ENCODE results near the gene NOL6. TPM values are rescaled to one million over a fixed set of nuclear protein-coding genes. Genes with fewer than 3 reads are reported as not detected.

NOL6 gene
- total RNA-seq, 1 experiment from 2014 or later, result 36.4 TPM

GRCh38 chr9:33431420-33431819, 42.3 kb downstream of the NOL6 start (continued):
- no peak for TF ChIP-seq ZFX (IDR thresholded peaks at IDR 0.05)
- no peak for TF ChIP-seq RAD21 (IDR thresholded peaks at IDR 0.05; ENCODE audit: low read depth)

- TF ChIP-seq POLR2A (IDR thresholded peaks at IDR 0.05; ENCODE audit: borderline replicate concordance, extremely low read depth, insufficient read depth, insufficient read length), result no peak
- no peak for TF ChIP-seq RAD21 (IDR thresholded peaks at IDR 0.05; ENCODE audit: low read depth)
- no peak for TF ChIP-seq ATF3 (IDR thresholded peaks at IDR 0.05)
- TF ChIP-seq ZFX (IDR thresholded peaks at IDR 0.05), result no peak
- TF ChIP-seq CTCF (IDR thresholded peaks at IDR 0.05 in 2 of 3, conservative IDR thresholded peaks at IDR 0.05 in 1 of 3; ENCODE audit: borderline replicate concordance in 1 of 3, insufficient read depth in 1 of 3, low read depth in 2 of 3, low read length in 2 of 3), result no peak
- H3K4me2 ChIP-seq (ENCODE audit: low read length), result no peak overlapping the region
- intact Hi-C loops (cut with micrococcal nuclease), result no loop called here
- no peaks in the 10 kb centered on the region for H3K9me2 ChIP-seq (ENCODE audit: insufficient read depth)
- H4K20me1 ChIP-seq (ENCODE audit: insufficient read depth), result no peaks in the 10 kb centered on the region
- ChIA-PET POLR2A (no interaction called here), CTCF (interaction anchor here (1.0 to 4.6 kb wide), 2 partner anchors 20 to 22 kb away, joined by 3 to 22 read pairs; no protein-coding TSS in a partner anchor), RAD21 (ENCODE audit: low non-redundant PET in 1 of 2, low total read pairs in 2 of 2, uncharacterized antibody in 2 of 2, unreplicated experiment in 2 of 2) (interaction anchor here in 1 of 2 experiments (0.6 kb wide), 1 partner anchor 12 kb away, joined by 4 read pairs; no protein-coding TSS in a partner anchor)
- H3K79me2 ChIP-seq (ENCODE audit: insufficient read depth, low read length), result no peaks in the 10 kb centered on the region
- H3K9ac ChIP-seq (ENCODE audit: low read length), result no peak overlapping the region
- peak; percentile 34; the same call in 1 of the 2 replicates for ATAC-seq
- no peak overlapping the region for H2AFZ ChIP-seq (ENCODE audit: low read depth, low read length, poor library complexity, severe bottlenecking)
- H3K4me3 ChIP-seq (replicated peaks in 1 of 2; ENCODE audit: low read depth in 1 of 2, low read length in 2 of 2), result no peak overlapping the region
- H3K4me1 ChIP-seq (ENCODE audit: control insufficient read depth in 1 of 2, insufficient read depth in 2 of 2, low read length in 2 of 2), result peaks cover 0 to 9% of the 10 kb centered on the region in 2 experiments; a peak in 2 of 4 replicates
- H3K9me3 ChIP-seq (ENCODE audit: control insufficient read depth in 1 of 2, insufficient read depth in 1 of 2, low read depth in 1 of 2, low read length in 2 of 2), result no peaks in the 10 kb centered on the region
- no peaks in the 10 kb centered on the region for H3K36me3 ChIP-seq (ENCODE audit: control insufficient read depth in 1 of 2, insufficient read depth in 2 of 2, low read length in 2 of 2)
- H3K27ac ChIP-seq (ENCODE audit: low read depth, low read length), result no peak overlapping the region
- no TSS peak for BruUV-seq (replicated peaks)
- no peak for DNase-seq (ENCODE audit: low read depth, low spot score)
- H3K27me3 ChIP-seq (ENCODE audit: insufficient read depth, low read length), result no peaks in the 10 kb centered on the region
Measured at GRCh38 chr9:33430942-33431341, 42.8 kb downstream of the NOL6 start.

All from HCT116 (cell line).